Activated T-cell treated with anti-CD3 and anti-CD28 coated beads for 4 hours (primary cell): ENCODE measurements around the gene AGBL4.
"Not testable (repeated sequence)": the region's sequence is repeated elsewhere in the genome, so short reads cannot be mapped to it uniquely, and the experiment has no call there.

Experiments used
- DNase-seq: peaks from one replicate; pipeline ENCODE4 v3.0.0-alpha.2; 2020

AGBL4 gene

DNA sequence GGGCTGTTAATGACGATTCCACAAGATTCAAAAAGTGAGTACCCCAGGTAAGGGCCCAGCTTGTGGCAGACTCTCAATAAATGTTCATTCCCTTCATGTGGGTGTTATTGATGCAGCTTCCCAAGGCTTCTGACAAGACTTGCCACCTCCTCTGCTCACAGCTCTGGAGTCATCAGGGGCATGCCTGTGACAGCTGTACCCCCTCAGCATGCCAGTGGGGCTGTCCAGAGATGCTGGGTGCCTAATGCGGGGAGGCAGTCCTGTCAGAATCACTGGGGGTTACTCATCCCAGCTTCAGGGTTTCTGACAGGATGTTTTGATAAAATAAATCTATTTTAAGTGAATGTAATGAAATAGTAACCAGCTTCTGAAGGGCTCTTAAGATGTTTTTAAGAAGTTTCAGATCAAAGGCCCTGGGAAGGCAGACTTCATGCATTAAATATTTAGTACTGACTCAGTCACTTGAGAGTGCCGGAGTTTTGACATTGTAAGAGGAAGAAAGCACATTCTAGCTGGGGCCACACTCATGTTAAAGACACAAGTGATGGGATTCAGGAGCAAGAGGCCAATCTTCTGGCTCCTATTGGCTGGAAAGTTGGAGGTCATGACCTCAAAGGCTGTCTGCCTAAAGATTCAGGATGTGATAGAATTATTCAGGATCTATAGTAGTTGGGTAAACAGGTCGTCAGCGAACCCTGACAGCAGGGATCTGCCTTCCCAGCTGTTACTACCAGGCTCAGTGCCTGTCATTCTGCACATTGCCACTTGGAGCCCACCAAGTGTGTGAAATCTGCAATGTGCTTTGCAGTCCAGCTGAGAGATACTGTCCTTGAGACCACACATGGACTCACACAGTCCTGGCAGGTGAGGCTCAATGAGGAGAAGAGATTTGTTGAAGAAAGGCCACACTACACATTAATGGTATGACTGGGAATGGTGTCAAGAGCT, 1007.5 kb downstream of the AGBL4 start:
- no peak for DNase-seq

DNA sequence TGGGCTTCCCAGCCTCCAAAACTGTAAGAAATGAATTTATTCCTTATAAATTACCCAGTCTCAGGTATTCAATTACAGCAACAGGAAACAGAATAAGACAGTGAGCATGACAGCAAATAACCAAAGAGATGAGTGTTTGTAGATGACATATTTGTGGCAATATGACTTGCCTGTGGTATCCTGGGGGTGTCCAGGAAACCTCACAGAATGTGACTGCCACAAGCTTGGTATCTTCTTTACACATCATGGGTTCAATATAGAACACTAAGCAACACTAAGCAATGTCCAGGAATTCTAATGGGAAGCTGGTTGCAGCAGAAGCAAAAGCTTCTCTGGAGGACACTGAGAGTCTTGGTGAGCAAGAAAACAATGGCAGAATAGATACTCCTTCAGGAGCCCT, 1010.7 kb downstream of the AGBL4 start:
- DNase-seq: no peak

DNA sequence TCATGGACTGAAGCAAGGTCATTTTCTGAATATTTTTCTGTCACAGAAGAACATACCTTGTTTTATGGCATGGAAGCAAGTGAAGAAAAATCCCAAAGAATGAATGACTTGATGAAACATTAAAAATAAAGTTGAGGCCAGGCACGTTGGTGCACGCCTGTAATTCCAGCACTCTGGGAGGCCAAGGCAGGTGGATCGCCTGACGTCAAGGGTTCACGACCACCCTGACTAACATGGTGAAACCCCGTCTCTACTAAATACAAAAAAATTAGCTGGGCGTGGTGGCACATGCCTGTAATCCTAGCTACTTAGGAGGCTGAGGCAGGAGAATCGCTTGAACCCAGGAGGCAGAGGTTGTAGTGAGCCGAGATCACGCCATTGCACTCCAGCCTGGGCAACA, 1020.8 kb downstream of the AGBL4 start:
- not testable (repeated sequence) for DNase-seq

DNA sequence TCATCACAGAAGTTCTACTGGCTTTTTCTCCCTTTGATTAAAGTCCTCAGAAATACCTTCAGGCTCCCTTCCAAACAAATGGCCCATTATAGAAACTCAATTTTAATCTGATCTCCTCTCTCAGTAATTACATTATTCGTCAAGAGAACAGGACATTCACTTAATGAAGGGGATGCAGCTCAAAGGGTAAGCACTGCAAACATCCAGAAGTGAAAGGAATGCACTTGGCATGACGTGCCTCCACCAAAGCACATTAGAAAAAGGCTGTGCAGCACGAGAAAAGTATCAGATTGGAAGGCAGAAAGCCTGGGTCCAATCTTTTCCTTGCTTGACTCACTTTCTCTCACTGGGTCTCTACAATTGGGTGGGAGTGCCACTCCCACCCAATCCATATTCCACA, 1024.4 kb downstream of the AGBL4 start:
- no peak for DNase-seq

DNA sequence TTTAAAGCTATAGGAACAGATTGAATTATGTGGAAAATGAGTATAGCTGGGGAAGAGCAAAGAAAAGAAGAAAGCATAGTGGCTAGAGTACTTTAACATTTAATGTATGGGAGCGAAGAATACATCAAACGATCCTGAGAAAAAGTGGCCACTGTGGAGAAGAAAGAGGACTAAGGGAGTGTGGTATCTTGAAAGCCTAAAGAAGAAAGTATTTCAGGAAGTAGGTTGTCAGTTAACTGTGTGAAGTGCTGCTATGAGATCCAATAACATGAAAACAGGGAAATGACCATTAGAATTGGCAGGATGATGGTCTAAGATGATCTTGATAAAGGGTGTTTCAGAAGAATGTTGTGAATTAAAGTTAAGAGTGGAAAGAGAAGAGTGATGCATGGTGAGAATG, 1027.4 kb downstream of the AGBL4 start:
- DNase-seq: no peak

DNA sequence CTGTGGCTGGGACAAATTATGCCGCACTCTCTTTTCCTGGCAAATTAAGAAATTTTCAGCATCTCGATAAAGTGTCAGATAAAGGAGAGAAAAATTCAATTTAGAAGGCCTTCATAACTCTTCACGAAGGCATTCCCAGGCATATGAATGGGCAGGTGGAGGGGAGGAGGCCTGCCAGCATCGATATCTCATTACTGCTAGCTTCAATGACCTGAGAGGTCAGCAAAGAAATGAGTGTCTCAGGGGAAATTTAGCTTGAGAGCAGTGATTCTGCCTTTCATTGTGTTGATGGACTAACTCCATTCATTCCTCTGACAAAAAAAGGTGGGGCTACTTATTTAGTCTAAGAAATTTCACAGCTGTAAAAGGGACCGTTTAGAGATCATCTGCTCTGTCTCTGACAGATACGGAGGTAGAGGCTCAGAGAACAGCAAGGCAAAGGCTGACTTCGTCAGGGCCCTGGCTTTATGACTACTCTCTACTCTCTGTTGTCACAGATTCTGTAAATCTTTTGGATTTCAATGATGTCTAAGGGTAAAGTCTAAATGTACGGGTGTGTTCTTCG, 1035.0 kb downstream of the AGBL4 start:
- no peak for DNase-seq

DNA sequence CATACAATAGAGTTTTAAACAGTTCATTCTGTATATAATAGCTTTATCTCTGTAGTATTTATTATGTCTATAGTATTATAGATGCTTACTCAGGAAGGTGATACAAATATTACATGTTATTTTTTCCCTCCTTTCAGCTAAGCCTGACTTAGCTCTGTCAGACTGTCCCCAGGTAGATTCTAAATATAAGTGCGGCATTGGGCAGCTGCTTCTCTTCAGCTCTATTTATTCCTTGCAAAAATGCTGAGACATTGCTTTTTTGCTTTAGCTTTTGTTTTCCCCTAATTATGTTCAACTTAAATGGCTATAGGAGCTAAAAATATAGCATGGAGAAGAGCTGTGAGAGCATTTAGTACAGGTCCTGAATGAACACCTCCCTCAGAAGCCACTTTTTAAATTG, 1043.8 kb downstream of the AGBL4 start:
- DNase-seq: no peak

DNA sequence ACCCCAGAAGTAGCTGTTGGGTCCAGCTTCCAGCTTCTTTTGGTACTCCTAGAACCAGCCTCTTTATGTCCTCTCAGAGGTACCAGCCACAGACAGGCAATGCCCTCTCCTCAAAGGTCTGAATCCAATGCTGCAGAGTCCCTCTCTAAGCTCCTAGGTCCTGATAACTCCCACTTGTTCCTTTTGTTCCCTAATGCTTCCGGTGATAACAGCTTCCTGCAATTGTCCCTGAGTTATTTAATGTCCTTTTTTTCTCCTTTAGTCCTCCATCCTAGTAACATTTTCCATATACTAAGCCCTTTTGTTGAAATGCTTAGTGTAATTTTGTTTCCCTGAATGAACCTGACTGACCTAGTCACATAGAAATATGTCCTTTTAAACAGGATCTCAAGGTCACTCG, 1045.3 kb downstream of the AGBL4 start:
- no peak for DNase-seq

DNA sequence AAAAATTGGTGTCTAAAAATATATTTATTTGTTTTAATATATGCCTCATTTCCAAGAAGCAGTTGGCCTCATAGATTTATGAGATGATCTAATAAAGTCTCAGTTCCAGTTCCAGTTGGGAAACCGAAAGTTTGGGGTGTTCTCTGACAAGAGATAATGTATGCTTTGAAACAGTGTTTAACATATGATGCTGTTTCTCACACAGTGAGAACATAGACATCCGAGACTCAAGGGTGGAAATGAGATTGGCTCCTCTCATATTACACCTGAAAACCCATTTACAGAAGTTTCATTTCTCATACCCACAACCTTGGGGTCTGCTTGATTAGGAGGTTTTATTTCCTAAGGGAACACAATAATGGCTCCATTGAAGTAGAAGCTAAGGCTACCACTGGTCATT, 1046.5 kb downstream of the AGBL4 start:
- no peak for DNase-seq

DNA sequence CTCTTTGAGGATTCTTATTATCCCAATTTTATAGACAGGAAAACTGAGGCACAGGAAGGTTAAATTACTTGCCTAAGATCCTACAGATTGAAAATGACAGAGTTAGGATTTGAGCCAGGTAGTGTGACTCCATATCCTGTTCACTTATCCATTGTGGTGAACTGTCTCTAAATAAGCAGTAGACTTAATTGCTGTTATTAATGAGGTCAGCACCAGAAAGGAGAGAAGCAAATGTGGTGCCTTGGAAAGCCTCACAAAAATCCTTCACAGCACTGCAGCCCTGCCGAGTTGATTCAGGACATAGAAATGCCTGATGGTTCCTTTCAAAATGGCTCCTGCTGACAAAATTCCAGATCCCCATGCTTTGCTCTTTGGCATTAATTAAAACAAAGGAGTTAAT, 1053.8 kb downstream of the AGBL4 start:
- DNase-seq: no peak

DNA sequence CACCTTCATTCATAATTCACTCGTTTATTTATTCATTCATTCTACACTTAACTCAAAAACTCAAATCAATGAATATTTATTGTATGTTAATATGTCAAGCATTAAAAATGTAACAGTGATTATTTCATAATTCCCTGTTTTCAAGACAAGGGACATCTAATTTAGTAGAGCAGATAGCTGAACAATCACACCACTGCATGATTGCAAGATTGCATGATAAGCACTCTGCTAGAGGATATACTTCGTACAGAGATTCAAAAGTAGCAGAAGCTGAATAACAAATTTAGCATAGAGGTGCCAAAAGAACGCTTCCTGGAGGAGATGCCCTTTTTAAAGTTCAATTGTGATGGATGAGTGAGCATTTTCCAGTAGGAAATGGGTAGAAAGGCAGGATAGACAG, 1056.4 kb downstream of the AGBL4 start:
- no peak for DNase-seq

DNA sequence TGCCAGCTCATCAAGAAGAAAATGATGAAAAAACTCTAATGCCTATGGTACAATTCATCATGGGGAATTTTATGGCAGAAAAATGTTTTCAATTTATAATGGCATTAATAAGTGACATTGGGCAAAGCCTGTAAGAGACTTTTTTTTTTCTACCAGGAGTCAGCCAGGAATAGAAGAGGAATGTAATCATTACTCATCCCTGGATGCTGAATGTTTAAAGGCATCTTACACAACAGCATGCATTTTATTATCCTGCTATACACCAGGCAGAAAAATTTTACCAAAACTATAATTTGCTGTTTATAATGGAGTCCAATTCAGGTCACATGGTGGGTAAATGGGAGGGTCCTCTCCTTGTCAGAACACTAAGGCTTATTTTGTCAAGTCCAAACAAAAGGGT, 1057.2 kb downstream of the AGBL4 start:
- DNase-seq: no peak

DNA sequence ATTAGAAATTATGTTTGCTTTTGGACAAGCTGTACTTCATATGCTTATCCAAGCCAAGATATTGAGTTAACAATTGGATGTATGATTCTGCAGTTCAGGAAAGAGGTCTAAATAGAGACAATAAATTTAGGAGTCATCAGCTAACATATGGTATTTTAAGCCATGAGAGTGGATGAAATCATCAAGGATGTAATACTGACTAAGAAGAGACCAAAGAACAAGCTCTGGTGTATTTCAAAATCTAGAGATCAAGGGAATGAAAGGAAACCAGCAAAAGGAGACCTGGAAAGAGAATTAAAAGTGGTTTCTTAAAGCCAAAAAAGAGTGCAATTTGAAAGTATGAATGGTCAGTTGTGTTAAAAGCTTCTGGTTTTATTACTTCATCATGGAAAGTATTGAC, 1063.4 kb downstream of the AGBL4 start:
- no peak for DNase-seq

DNA sequence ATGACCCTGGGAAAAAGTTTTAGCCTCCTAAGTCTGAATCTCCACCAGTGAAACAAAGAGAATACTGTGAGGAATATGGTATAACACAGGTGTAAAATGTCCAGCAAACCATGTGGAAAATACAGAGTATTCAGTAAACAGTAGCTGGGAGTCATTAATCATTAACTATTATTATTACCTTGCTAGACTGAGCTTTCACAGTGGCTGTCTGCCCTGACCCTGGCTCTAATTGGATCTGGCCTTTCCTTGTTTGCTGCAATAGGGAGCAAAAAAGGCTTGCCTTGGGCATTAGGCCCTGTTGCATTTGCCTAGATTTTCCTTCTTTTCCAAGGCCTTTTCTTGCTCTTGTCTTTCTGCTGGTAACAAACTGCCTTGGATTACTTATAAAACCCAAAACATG, 1068.0 kb downstream of the AGBL4 start:
- no peak for DNase-seq

DNA sequence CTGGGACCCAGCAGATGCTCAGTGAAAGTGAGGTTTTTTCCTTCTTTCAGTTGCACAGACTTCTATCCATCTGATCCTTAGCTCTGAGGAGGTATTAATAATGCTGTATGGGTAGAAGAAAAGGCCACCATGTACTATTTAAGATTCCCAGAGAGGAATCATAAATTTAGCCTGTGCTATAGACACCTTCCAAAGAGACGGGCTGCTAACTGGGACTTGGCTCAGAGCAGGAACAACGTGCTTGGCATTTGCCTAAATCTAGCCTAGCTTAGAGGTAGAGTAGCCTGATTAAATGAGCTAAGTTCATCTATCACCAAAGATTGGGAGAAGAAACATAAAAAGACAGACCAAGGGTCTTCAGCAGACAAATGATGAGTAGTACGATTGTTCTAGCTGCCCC, 1070.1 kb downstream of the AGBL4 start:
- DNase-seq: no peak

DNA sequence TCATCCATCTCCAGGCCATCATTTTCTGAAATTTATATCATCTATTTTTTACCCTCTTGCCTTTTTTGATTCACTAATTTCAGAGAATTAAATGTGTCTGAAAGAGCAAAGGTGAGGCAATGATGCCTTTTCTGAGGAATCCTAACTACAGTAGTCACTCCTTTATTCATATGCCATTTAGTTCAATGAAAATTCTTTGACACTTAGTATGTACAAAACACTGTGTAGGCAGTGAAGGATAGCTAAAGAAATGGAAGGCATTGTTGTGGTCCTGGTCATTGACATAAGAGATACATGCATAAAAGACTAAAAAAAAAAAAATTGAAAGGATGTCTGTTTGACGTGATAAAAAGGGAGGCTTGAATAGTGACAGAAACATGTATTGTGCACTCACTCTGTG, 1075.2 kb downstream of the AGBL4 start:
- DNase-seq: no peak

DNA sequence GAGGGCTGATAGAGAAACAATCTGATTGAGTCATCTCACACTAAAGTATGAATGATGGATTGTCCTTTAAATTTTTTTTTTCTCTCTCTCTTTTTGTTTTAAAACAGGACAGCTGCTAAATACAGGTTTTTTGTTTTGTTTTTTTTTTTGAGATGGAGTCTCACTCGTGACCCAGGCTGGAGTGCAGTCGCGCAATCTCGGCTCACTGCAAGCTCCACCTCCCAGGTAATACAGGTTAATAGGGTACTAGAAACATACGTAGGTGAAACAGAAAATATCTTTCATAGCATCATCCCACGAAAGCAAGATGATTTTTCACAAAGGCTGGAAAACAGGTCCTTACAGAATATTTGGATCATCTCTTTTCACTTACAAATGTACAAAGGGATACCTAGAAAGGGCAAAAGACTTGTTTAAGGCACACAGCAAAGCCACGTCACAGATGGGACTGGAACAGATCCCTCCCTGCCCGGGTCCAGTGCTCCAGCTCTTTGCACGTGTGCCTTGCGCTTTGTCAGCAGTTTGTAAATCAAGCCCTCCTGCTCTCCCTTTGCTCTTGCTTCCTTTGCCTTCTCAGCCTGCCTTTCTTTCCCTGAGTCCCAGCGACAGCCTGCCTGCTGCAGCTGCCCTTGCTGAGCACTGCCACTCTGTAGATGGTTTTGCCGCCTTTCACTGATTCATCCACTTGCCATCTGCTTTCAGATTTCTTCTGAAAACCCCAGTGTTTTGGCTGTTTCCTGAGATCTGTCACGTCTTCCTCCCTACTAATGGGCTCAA, 1075.8 kb downstream of the AGBL4 start:
- no peak for DNase-seq

DNA sequence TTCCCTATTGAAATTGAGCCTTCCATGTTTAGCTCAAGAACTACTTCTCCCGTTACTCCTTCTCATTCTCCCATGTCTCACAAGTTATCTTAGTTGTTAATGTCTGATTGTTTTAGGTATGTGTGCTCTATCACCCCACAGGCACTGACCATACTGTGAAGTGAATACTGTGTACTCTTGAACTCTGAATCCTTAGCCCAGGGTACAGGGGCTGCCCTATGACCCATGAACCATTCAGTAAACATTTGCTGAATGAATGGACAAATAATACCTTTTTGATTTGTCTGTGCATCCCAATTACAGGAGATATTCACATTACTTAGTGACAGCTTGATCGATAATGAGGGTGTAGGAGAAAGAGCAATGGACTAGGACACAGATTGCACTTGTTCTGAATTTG, 1077.7 kb downstream of the AGBL4 start:
- no peak for DNase-seq

DNA sequence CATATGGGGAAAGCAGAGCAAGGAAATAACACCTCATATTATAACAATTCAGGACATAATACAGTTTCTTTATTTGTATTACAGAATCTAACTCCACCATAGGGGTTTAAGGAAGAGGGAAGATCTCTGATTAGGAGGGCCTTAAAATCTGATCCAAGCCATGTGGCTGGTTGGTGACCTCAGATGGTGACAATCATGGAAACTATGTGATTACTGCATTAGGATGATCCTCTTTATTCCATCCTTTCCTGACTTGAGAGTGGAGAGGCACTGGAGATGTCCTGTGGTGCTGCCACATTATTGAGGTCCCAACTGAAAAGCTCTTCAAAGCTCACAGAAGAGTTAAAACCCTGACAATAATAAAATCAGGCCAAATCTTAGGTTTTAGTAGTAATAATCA, 1078.9 kb downstream of the AGBL4 start:
- no peak for DNase-seq

DNA sequence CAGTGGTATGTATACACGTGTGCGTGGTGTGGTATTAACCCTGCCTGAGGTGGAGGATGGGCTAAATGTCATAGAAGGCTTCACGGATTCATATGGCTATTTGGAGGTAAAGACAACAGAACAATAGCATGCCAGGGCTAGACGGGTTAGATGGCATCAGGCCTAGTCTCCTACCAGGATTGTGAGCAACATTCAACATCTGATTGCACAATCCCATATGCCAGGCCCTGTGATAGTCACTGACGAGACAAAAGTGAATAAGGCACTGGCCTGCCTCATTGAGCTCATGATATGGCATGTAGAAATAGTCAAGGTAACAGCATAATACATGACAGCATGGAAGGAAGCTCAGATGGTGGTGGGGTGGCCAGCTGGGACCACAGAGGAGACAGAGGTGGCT, 1079.9 kb downstream of the AGBL4 start:
- no peak for DNase-seq

DNA sequence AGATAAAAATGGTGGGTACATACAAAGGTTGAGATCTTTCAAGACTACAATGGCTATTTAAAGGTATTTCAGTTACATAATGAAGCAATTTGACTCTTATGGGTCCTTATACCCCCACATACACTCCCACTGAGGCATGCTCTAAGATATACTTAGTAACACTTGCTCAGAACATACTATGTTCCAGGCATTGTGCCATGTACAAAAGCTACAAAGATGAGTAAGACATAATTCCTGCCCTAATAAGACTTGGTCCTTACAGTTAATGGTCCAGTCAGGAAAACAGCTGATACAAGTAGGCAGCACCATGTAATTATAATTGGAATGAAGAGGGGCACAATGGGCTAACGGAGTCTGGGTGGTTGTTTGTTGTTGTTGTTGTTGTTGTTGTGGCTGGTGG, 1080.4 kb downstream of the AGBL4 start:
- no peak for DNase-seq

DNA sequence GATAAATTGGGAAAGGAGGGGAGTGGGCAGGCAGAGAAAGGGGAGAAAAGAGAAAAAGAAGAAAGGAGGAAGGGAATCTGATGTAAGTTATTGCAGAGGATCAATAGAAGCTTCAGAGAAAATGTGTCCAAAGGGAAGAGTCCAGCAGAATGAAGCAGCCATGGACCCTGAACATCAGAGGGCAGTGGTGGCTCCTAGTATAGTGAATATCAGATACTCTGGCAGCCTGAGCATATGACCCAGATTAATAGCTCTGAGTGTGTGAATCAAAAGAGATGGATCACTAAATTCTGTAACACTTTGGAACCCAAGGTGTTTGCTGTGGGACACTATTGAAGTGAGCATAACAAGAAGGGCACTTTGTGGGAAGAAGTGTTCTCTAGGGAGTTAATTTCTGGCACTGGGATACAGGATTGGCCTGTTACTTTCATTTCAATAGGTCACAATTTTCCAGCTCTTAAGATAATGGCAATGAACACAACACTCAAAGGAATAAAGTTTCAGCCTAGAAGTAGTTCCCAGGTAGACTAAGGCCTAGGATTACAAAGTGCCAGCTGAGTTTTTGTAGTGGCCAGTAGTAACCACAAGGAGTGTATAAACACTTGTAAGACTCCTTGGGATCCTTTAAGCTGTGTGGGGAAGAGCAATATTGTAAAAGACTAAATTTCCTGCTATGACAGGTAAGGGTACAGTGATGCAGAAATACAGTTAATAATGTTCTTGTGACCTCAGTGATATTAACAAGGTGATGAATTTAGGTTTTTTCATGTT, 1082.6 kb downstream of the AGBL4 start:
- no peak for DNase-seq

DNA sequence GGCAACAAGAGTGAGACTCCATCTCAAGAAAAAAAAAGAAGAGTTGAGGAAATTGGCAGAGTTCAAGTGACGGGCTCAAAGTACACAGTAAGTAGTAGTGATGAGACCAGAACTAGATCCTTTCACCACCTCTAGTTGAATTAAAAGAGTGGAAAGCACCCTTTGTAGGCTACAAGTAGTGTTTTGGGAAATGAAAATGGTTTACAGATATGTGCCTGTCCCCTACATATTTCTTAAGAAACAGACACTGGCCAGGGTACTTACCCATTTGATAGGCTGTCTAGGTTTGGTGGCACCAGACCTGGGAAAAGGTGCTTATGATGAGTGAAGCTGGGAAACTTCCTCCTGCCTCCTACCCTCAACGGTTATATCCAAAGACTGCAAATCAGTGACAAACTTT, 1083.4 kb downstream of the AGBL4 start:
- no peak for DNase-seq
